HuH-7 (cell line): ENCODE data around the gene MYOD1.

Source experiments
- DNase-seq: peaks from one replicate; pipeline ENCODE4 v3.0.0; 2011; ENCODE audit warnings: low spot score

MYOD1 gene

DNA sequence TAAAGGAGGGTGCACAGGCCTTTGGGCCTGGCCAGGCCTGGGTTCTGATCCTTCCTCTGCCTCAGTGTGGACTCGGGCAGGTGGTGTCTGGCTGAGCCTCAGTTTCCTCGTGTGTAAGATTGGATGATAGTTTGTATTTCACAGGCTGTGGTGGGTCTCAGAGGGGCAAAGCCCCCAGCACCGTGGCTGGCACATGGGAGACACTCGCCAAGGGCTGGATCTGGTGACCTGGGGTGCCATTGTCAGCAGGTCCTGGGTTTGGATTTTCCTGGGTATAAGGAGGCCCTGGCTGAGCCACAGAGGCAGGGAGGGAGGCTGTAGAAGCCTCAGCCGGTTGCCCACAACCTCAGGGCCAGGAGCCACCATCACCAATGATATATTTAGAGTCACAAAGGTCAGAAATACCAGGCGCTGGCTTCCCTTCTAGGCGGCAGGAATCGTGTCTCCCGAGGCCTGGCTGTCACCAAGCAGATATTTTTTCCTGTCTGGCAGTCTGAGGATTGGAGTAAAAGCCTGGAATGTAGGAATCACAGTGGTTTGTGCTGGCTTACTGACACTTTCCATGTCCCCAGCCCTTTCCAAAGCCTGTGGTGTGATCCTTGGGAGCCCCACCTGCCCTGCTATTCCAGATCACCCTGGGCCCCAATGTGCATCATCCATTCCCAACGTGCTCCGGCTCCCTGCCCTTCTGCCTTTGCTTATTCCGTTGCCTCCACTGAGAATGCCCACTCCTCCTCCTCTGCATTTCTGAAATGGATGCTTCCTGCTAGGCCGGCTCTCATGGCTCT, 30.8 kb downstream of the MYOD1 start:
- no peak for DNase-seq

DNA sequence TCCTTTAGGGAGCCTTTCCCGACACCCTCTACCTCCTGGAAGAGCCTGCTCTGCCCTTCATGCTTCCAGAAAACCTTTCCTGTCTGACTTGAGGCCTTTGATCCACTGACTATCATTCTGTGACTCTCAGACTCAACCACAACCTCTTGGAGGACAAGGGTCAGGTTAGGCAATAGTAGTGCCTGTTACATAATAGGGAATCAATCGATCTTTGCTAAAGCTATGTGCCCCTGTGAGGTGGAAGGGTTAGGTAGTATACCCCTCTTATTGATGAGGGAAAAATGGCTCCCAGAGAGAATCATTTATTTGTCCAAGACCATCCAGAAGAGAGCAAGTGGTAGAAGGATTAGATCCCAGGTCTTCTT, 31.4 kb downstream of the MYOD1 start:
- no peak for DNase-seq

- DNase-seq: no peak
Measured at GRCh38 chr11:17751558-17751957, 32.2 kb downstream of the MYOD1 start.

DNA sequence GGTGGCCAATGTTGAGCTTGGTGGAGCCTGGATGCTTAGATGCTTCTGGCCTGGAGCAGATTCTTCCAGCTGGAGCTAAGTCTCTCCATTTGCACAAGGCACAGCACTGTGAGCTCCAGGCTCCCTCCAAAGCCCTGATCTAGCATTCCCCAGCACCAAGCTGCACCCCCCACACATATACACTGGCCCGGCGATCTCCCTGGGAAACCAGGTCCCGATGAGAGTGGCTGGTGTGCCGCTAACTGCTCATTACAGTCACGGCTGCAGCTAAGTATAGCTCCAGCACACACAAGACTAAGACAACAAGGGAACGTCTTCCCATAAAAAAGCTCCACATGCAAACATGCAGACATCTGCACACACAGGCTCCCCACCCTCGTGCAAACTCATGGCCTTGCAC, 32.8 kb downstream of the MYOD1 start:
- no peak for DNase-seq

GRCh38 chr11:17753153-17753552, 33.8 kb downstream of the MYOD1 start:
- no peak for DNase-seq

DNA sequence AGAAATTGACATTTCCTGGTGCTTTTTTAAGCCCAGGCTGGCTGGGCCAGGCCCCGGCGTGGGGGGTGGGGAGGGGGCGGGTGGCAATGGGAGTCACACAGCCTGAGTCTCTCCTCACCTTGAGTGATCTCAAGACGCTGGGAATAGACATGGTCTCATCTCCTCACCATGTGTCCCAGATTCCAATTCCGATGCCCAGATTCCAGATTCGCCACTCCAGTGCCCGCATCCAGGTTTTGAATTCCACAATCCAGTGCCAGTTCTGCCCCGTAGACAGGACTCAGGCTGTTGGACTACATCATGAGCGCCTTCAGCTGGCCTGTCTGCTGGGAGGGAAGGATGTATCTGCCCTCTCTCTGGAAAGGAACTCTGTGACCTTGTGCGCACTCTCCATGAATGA, 34.3 kb downstream of the MYOD1 start:
- no peak for DNase-seq

- no peak for DNase-seq
Measured at GRCh38 chr11:17755891-17756290, 36.5 kb downstream of the MYOD1 start.

DNA sequence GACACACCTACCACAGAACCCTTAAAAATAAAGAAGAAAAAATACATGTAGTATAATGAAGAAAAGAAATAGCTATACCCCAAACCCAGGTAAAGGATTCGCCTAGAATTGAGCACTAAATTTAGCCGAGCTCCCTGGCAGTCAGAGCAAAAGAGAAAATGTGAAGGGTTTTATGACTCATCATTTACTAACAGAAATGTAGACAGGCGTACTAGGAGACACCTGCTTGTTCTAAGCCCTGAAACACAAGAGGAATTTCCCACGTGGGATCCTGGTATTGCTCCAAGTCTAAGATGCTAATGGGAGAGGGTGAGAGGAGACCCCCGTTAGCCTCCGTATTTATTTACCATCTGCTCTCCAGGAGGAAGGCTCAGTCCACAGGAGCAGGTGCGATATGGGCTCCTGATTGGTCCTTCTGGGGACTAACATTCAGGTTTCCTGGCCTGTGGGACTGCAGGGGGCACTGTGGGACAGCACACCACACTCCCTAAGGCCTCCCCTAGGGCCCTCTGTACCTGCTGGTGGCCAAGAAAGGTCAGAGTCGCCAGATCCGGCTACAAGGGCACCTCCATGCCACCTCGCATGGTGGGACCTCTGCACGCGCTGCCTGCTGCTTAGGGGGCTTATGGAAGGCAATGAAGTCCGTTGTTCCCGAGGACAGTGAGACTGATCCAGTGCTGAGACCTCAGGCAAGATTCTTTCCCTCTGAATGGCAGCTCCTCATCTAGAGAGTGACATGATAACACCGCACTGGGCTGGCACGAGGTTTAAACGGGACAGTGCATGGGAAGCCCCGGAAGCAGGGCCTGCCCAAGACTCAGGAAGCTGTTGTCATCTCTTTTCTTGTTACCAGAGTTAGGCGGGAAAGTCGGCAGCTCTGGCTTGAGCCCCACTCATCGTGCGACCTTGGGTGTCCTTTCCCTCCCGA, 41.0 kb downstream of the MYOD1 start:
- DNase-seq: peak; percentile 92

GRCh38 chr11:17762309-17762974, 43.1 kb downstream of the MYOD1 start:
- DNase-seq: no peak

DNA sequence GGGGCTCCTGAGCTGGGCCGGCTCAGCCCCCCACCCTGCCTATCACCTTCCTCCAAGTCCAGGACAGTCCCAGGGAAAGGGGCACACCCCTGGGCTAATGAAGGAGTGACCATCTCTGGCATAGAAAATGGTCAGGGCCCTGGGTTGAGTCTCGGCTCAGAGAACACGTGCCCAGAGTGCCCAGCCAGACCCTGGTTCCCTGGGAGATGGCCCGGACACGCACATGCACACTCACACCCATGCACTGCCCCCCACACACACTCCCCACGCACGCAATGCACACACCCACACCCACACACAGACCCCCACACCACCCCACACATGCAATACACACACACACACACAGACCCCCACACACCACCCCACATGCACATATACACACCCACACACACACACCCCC, 43.9 kb downstream of the MYOD1 start:
- no peak for DNase-seq

DNA sequence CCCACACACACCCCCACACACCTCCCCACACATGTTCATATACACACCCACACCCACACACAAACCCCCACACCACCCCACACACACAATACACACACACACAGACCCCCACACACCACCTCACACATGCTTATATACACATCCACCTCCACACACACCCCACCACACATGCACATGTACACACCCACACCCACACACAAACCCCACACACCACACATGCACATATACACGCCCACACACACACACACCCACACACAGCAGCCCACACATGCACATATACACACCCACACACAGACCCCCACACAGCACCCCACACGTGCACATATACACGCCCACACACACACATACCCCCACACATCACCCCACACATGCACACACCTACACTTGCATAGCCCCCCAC, 44.3 kb downstream of the MYOD1 start:
- DNase-seq: no peak

DNA sequence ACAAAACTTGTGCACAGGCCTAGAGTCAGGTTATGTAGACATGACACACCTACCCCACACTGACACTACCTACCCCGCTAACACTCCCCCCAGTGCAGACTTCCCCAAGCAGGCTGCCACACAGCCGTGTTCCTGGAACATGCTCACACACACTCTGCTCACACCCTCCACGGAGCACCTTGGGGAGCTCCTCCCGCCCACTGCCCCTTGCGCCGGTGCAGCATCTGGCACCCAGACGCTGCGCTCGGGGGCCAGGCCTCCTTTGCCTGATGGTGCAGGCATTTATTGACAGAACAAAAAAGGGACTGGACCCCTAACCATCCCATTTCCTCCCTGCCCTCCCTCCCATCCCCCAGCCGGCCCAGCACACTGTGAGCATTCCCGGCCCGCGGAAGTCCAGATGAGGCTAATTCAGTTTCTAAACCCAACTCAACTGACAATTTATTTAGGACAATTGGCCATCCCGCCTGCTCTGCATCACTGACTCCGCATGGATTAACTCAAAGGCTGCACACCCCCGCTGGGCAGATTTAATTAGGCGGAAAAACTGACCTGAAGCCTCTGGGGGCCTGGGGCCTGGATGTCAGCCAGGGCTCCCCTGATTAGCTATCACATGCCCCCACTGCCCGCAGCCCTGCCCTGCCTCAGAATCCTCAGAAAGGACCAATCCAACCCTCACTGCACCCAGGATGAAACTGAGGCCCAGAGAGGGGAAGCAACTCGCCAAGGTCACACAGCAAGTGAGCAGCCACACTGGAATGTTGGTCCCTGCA, 45.3 kb downstream of the MYOD1 start:
- no peak for DNase-seq

DNA sequence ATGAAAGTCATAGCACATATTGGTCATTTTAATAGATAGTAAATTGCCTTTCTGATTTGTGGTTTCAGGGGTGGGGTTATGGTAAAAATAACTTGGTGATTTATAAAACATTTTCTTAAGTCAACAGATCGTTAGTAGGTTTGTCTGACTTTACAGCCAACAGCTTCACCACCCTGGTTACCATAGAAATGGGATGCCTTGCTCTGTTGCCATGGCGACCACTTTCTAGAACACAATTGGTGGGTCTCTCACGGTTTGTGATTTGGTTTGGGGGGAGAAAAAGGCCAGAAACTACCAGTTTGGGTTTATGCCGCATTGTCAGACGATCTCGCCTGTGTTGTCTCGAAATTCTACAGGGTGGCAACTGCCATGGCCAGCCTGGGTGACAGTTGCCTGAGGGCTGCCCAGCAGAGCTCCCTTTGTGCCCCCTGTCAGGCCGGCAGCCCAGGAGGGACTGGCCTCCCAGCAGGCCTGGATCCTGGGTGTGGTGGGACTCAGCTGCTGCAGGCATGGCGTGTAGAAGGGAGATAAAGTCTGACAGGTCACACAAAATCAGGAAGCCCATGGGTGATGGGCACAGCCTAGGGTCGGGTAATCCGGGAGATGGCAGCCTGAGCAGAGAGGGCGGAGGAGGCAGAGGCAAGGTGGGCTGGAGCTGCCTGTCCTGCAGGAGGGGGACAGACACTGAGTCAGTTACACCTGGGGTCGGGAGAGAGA, 46.1 kb downstream of the MYOD1 start:
- DNase-seq: no peak

DNA sequence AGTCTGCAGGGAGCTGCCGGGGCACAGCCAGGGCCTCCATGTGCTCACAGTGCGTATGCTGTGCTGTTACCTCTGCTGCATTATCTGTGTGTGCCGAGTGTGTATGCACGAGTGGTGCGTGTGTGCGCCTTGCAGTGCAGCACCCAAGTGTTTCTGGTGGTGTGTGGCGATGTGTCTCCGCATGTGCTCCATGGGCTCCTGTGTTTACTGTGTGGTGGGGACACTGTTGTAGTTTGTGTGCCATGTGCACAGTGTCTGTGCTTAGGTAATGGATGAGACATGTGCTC, 46.6 kb downstream of the MYOD1 start:
- DNase-seq: no peak

- no peak for DNase-seq
Measured at GRCh38 chr11:17766590-17766989, 47.2 kb downstream of the MYOD1 start.

- no peak for DNase-seq
Measured at GRCh38 chr11:17767301-17767885, 48.0 kb downstream of the MYOD1 start.

- DNase-seq: no peak
Measured at GRCh38 chr11:17767914-17768313, 48.5 kb downstream of the MYOD1 start.

DNA sequence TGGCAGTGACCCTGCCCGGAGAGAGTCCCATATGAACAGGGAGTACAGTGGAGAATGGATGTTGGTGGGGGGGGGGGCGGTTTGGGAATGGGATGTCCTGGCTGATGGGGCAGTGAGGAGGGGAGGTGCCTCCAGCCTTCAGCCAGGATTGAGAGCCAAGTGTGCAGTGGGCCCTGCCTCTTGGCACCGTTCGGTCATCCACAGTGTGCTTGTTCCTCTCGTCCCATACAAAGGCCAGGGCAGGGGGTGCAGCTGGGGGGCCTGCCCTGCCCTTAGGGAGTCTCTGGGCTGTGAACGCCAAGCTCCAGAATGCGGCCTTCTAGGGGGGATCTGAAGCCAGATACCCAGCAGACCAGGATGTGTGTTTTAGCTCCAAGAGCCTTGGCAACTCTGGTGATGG, 49.2 kb downstream of the MYOD1 start:
- no peak for DNase-seq

DNA sequence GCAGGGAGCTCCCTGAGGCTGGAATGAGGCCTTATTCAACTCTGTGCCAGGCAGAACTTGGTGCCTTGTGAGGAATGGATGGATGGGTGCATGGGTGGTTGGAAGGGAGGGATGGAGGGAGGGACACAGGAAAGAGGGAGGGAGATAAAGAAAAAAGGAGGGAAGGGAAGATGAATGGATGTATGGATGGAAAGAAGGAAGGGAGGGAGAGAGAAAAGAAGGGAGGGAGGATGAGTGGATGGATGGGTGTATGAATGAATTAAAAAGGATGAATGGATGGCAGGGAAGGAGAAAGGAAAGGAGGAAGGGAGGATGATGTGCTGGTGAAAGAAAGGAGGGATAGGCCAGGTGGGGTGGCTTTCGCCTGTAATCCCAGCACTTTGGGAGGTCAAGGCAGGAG, 49.8 kb downstream of the MYOD1 start:
- no peak for DNase-seq

DNA sequence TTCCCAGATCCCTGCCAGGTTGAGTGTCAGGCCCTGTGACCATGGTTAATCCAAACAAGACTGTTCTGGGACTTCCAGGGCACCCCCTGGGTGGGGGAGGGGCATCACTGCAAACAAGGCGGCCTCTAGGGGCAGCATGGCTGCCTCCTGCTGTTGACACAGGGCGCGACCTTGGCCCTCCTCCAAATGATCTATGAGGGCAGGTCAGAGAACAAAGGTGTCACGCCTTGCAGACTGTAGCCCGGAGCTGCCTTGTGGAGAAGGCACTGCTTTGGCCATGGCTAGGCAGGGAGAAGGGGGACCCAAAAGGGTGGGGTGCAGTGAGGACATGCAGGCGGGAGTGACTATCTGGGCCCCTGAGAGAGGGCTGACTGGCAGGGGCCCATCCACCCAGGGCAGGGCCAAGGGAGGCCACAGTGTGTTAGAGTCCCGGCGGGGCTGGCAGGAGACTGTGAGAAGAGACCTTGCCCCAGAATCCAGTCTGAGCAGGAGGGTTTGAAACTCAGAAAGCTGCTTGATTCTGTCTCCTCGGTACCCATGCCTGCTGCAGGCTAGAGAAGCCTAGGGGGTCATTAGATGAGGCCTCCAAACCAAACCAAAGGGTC, 50.8 kb downstream of the MYOD1 start:
- DNase-seq: peak; percentile 81

- no peak for DNase-seq
Measured at GRCh38 chr11:17770917-17771316, 51.5 kb downstream of the MYOD1 start.
